Keratinocyte (primary cell): Measurements from ENCODE around the gene FKTN.

Experiments used
- EZH2 ChIP-seq: IDR thresholded peaks from one replicate; pipeline ENCODE4 v1.6.1; 2012; ENCODE audit warnings: inconsistent platforms, mild to moderate bottlenecking, low read length, moderate library complexity
- TF ChIP-seq, protein P1 (sequence below), 3 experiments: IDR thresholded peaks in 1 of 3; conservative IDR thresholded peaks in 1 of 3; optimal IDR thresholded peaks in 1 of 3; 2 replicates in 2 of 3; 3 replicates in 1 of 3; pipeline versions ENCODE3 to v1.5.1; 2011; ENCODE audit warnings: low read length in 3 of 3, mild to moderate bottlenecking in 3 of 3, moderate library complexity in 2 of 3, control low read depth in 1 of 3, inconsistent platforms in 1 of 3; ENCODE audit not compliant: insufficient read depth in 2 of 3; ENCODE audit errors: extremely low read depth in 1 of 3

DNA sequence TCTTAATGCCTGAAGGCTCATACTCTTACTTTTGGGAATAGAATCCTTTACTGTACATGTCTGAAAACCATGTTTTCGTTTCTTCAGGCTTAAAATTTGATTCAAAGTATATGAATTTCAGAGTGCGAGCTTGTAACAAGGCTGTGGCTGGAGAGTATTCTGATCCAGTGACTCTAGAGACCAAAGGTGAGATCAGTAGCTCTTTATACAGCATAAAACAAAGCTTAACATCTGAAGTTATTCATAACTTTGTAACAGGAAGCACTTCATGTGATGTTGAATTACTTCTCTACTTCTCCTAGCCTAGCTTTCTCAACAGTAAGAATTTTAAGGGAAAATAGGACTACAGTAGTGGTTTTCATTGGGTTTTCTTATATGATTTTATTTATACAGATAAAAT, 49.4 kb upstream of the FKTN start:
- TF ChIP-seq, protein P1, sequence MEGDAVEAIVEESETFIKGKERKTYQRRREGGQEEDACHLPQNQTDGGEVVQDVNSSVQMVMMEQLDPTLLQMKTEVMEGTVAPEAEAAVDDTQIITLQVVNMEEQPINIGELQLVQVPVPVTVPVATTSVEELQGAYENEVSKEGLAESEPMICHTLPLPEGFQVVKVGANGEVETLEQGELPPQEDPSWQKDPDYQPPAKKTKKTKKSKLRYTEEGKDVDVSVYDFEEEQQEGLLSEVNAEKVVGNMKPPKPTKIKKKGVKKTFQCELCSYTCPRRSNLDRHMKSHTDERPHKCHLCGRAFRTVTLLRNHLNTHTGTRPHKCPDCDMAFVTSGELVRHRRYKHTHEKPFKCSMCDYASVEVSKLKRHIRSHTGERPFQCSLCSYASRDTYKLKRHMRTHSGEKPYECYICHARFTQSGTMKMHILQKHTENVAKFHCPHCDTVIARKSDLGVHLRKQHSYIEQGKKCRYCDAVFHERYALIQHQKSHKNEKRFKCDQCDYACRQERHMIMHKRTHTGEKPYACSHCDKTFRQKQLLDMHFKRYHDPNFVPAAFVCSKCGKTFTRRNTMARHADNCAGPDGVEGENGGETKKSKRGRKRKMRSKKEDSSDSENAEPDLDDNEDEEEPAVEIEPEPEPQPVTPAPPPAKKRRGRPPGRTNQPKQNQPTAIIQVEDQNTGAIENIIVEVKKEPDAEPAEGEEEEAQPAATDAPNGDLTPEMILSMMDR (optimal IDR thresholded peaks at IDR 0.05 in 1 of 3, IDR thresholded peaks at IDR 0.05 in 1 of 3, conservative IDR thresholded peaks at IDR 0.05 in 1 of 3; ENCODE audit: extremely low read depth in 1 of 3, insufficient read depth in 2 of 3, low read length in 3 of 3) = no peak
- TF ChIP-seq EZH2 = no peak
